Measurements from ENCODE around the gene GOT2.

- TF ChIP-seq CTCF (IDR thresholded peaks at IDR 0.05) (no peak), POLR2A (IDR thresholded peaks at IDR 0.05) (no peak)
Measured at GRCh38 chr16:58658796-58659211, 75.3 kb downstream of the GOT2 start.

Measured in uterus (tissue), 2 donors.